ENCODE results near the gene ACSM2A. TPM values are rescaled to one million over a fixed set of nuclear protein-coding genes. Genes with fewer than 3 reads are reported as not detected.
"Not testable (repeated sequence)": the region's sequence is repeated elsewhere in the genome, so short reads cannot be mapped to it uniquely, and the experiment has no call there.

Gene ACSM2A
- total RNA-seq, 2 experiments from 2014 or later = not detected

DNA sequence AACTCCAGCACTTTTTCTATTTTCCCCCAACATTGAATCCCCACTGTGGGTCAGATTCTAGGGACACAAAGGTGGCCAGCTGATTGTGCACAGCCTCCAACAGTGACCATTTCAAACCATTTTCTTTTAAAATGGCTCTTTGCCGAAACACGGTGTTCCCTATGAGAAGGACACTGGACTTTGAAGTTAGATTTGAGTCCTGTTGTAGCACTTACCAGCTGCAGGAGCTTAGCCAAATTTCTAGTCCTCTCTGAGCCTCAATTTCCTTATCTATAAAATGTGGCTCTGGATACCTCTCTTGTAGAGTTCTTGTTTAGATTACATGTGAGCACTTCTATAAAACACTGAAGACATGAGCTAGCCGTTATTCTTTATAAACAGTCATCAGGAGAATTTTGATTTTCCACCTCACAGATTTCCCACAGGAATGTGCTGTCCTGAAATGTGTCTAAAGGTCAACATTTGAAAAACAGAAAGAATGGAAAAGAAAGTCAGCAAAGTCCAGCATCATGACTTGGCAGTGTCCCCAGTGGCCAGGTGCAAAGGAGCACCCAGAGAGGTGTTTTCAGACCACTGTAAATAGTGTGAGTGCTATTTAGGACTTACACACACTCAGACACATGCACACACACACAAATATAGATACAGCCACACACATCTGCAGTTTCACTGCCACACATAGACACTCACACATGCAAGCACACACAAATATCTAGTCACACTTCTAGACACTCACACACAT lies 4.5 kb upstream of the ACSM2A start:
- POLR2A ChIA-PET; H3K27me3 Mint-ChIP-seq; H3K9me3 ChIP-seq (ENCODE audit: control insufficient read depth in 1 of 2, insufficient read depth in 1 of 2, low read length in 2 of 2); H3K4me1 ChIP-seq (ENCODE audit: insufficient read depth, low read length); H3K36me3 ChIP-seq (ENCODE audit: insufficient read depth, low read length); H3K27me3 ChIP-seq (ENCODE audit: control insufficient read depth in 1 of 2, insufficient read depth in 2 of 2, low read length in 2 of 2); H3K4me3 ChIP-seq (ENCODE audit: low read length); ATAC-seq (ENCODE audit: poor library complexity); CTCF ChIA-PET; H3K4me1 Mint-ChIP-seq (ENCODE audit: low read depth); H3K9me3 Mint-ChIP-seq; H3K36me3 Mint-ChIP-seq (ENCODE audit: low read depth); H3K27ac Mint-ChIP-seq; H3K4me3 Mint-ChIP-seq; intact Hi-C loops (cut with DNase I, micrococcal nuclease); DNase-seq; H3K27ac ChIP-seq (ENCODE audit: low read depth in 1 of 2, low read length in 2 of 2): not testable (repeated sequence)

- H3K4me1 ChIP-seq (ENCODE audit: insufficient read depth, low read length); DNase-seq; H3K4me3 Mint-ChIP-seq; ATAC-seq (ENCODE audit: poor library complexity); H3K9me3 ChIP-seq (ENCODE audit: control insufficient read depth in 1 of 2, insufficient read depth in 1 of 2, low read length in 2 of 2); H3K36me3 Mint-ChIP-seq (ENCODE audit: low read depth); H3K27me3 Mint-ChIP-seq; H3K27ac ChIP-seq (ENCODE audit: low read depth in 1 of 2, low read length in 2 of 2); H3K36me3 ChIP-seq (ENCODE audit: insufficient read depth, low read length); intact Hi-C loops (cut with DNase I, micrococcal nuclease); H3K9me3 Mint-ChIP-seq; H3K27me3 ChIP-seq (ENCODE audit: control insufficient read depth in 1 of 2, insufficient read depth in 2 of 2, low read length in 2 of 2); H3K4me3 ChIP-seq (ENCODE audit: low read length); H3K27ac Mint-ChIP-seq; CTCF ChIA-PET; POLR2A ChIA-PET; H3K4me1 Mint-ChIP-seq (ENCODE audit: low read depth): not testable (repeated sequence)
These were observed 2.3 kb downstream of the ACSM2A start for GRCh38 chr16:20453633-20454032.

DNA sequence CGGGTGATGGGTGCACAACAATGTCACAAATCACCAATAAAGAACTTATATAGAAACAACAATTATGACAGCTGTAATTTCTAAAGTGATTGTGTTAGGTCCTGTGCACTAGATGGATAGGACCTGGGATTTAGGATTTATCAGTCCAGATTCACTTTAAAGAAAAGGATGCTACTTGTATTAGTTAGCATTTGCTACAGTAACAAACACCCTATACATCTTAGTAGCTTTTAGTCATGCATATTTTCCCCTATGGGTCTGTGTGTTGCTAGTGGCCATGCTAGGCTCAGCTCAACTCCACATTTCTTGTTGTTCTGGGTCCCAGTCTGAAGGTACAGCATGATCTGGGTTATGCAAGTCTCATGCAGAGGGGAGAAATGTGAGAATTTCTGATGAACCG lies 7.9 kb downstream of the ACSM2A start:
- POLR2A ChIA-PET; CTCF ChIA-PET; H3K4me1 ChIP-seq (ENCODE audit: insufficient read depth, low read length); DNase-seq; intact Hi-C loops (cut with DNase I, micrococcal nuclease); H3K27ac ChIP-seq (ENCODE audit: low read depth in 1 of 2, low read length in 2 of 2); H3K4me3 ChIP-seq (ENCODE audit: low read length); H3K9me3 Mint-ChIP-seq; ATAC-seq (ENCODE audit: poor library complexity); H3K36me3 Mint-ChIP-seq (ENCODE audit: low read depth); H3K27me3 Mint-ChIP-seq; H3K4me3 Mint-ChIP-seq; H3K9me3 ChIP-seq (ENCODE audit: control insufficient read depth in 1 of 2, insufficient read depth in 1 of 2, low read length in 2 of 2); H3K27ac Mint-ChIP-seq; H3K27me3 ChIP-seq (ENCODE audit: control insufficient read depth in 1 of 2, insufficient read depth in 2 of 2, low read length in 2 of 2); H3K36me3 ChIP-seq (ENCODE audit: insufficient read depth, low read length); H3K4me1 Mint-ChIP-seq (ENCODE audit: low read depth): not testable (repeated sequence)

DNA sequence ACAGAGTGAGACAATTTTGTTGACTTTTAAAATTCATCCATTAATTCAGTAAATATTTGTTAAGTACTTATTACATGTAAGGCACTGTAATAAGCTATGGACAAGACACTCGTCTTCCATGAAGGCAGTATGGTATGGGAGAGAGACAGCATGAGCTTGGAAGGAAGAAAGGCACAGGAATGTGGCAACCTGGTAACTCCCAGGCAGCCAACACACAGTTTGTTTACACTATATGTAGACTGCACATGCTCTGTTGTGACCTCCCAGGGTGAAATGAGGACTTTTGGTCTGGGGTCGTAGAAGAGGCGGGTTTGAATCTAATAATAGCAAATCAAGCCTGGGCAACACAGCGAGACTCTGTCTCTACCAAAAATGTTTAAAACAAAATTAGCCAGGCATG lies 9.0 kb downstream of the ACSM2A start:
- H3K4me3 Mint-ChIP-seq; intact Hi-C loops (cut with DNase I, micrococcal nuclease); H3K4me3 ChIP-seq (ENCODE audit: low read length); H3K9me3 ChIP-seq (ENCODE audit: control insufficient read depth in 1 of 2, insufficient read depth in 1 of 2, low read length in 2 of 2); ATAC-seq (ENCODE audit: poor library complexity); H3K4me1 Mint-ChIP-seq (ENCODE audit: low read depth); H3K4me1 ChIP-seq (ENCODE audit: insufficient read depth, low read length); POLR2A ChIA-PET; H3K9me3 Mint-ChIP-seq; DNase-seq; H3K27me3 ChIP-seq (ENCODE audit: control insufficient read depth in 1 of 2, insufficient read depth in 2 of 2, low read length in 2 of 2); H3K36me3 Mint-ChIP-seq (ENCODE audit: low read depth); H3K27ac ChIP-seq (ENCODE audit: low read depth in 1 of 2, low read length in 2 of 2); H3K27me3 Mint-ChIP-seq; H3K27ac Mint-ChIP-seq; H3K36me3 ChIP-seq (ENCODE audit: insufficient read depth, low read length); CTCF ChIA-PET: not testable (repeated sequence)

GRCh38 chr16:20468954-20469353 lies 17.6 kb downstream of the ACSM2A start:
- H3K9me3 ChIP-seq (ENCODE audit: control insufficient read depth in 1 of 2, insufficient read depth in 1 of 2, low read length in 2 of 2); intact Hi-C loops (cut with DNase I, micrococcal nuclease); H3K36me3 ChIP-seq (ENCODE audit: insufficient read depth, low read length); H3K4me3 Mint-ChIP-seq; H3K36me3 Mint-ChIP-seq (ENCODE audit: low read depth); H3K4me3 ChIP-seq (ENCODE audit: low read length); ATAC-seq (ENCODE audit: poor library complexity); CTCF ChIA-PET; H3K27me3 ChIP-seq (ENCODE audit: control insufficient read depth in 1 of 2, insufficient read depth in 2 of 2, low read length in 2 of 2); H3K4me1 ChIP-seq (ENCODE audit: insufficient read depth, low read length); H3K4me1 Mint-ChIP-seq (ENCODE audit: low read depth); H3K27ac ChIP-seq (ENCODE audit: low read depth in 1 of 2, low read length in 2 of 2); H3K27me3 Mint-ChIP-seq; H3K27ac Mint-ChIP-seq; POLR2A ChIA-PET; DNase-seq: not testable (repeated sequence)
- H3K9me3 Mint-ChIP-seq = peaks cover 14% of the 10 kb centered on the region

- CTCF ChIA-PET = not testable (repeated sequence)
These were observed 18.6 kb downstream of the ACSM2A start for GRCh38 chr16:20469930-20470329.

GRCh38 chr16:20470732-20471131 lies 19.4 kb downstream of the ACSM2A start:
- H3K27ac Mint-ChIP-seq; H3K36me3 Mint-ChIP-seq (ENCODE audit: low read depth); H3K27me3 ChIP-seq (ENCODE audit: control insufficient read depth in 1 of 2, insufficient read depth in 2 of 2, low read length in 2 of 2); POLR2A ChIA-PET; CTCF ChIA-PET; DNase-seq; H3K27me3 Mint-ChIP-seq; H3K36me3 ChIP-seq (ENCODE audit: insufficient read depth, low read length); H3K4me3 ChIP-seq (ENCODE audit: low read length); H3K4me3 Mint-ChIP-seq; H3K4me1 ChIP-seq (ENCODE audit: insufficient read depth, low read length); intact Hi-C loops (cut with DNase I, micrococcal nuclease); H3K27ac ChIP-seq (ENCODE audit: low read depth in 1 of 2, low read length in 2 of 2); ATAC-seq (ENCODE audit: poor library complexity); H3K9me3 ChIP-seq (ENCODE audit: control insufficient read depth in 1 of 2, insufficient read depth in 1 of 2, low read length in 2 of 2); H3K4me1 Mint-ChIP-seq (ENCODE audit: low read depth): not testable (repeated sequence)
- peaks cover 11% of the 10 kb centered on the region for H3K9me3 Mint-ChIP-seq

More at GRCh38 chr16:20469930-20470329, 18.6 kb downstream of the ACSM2A start:
- H3K27me3 Mint-ChIP-seq; H3K36me3 Mint-ChIP-seq (ENCODE audit: low read depth); intact Hi-C loops (cut with DNase I, micrococcal nuclease); DNase-seq; H3K27ac ChIP-seq (ENCODE audit: low read depth in 1 of 2, low read length in 2 of 2); H3K9me3 ChIP-seq (ENCODE audit: control insufficient read depth in 1 of 2, insufficient read depth in 1 of 2, low read length in 2 of 2); H3K27ac Mint-ChIP-seq; ATAC-seq (ENCODE audit: poor library complexity); POLR2A ChIA-PET; H3K4me3 ChIP-seq (ENCODE audit: low read length); H3K4me1 Mint-ChIP-seq (ENCODE audit: low read depth); H3K4me1 ChIP-seq (ENCODE audit: insufficient read depth, low read length); H3K36me3 ChIP-seq (ENCODE audit: insufficient read depth, low read length); H3K27me3 ChIP-seq (ENCODE audit: control insufficient read depth in 1 of 2, insufficient read depth in 2 of 2, low read length in 2 of 2); H3K4me3 Mint-ChIP-seq: not testable (repeated sequence)
- peaks cover 11% of the 10 kb centered on the region for H3K9me3 Mint-ChIP-seq
